ENCODE data around the gene DCDC2B.

GRCh38 chr1:32186077-32186476, 22.8 kb upstream of the DCDC2B start:
- TF ChIP-seq, protein P1, sequence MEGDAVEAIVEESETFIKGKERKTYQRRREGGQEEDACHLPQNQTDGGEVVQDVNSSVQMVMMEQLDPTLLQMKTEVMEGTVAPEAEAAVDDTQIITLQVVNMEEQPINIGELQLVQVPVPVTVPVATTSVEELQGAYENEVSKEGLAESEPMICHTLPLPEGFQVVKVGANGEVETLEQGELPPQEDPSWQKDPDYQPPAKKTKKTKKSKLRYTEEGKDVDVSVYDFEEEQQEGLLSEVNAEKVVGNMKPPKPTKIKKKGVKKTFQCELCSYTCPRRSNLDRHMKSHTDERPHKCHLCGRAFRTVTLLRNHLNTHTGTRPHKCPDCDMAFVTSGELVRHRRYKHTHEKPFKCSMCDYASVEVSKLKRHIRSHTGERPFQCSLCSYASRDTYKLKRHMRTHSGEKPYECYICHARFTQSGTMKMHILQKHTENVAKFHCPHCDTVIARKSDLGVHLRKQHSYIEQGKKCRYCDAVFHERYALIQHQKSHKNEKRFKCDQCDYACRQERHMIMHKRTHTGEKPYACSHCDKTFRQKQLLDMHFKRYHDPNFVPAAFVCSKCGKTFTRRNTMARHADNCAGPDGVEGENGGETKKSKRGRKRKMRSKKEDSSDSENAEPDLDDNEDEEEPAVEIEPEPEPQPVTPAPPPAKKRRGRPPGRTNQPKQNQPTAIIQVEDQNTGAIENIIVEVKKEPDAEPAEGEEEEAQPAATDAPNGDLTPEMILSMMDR (IDR thresholded peaks at IDR 0.05): no peak
- no peak for TF ChIP-seq EP300 (IDR thresholded peaks at IDR 0.05)
- TF ChIP-seq POLR2A (IDR thresholded peaks at IDR 0.05): no peak

All from ovary (tissue), 3 donors.